Activated CD4-positive, alpha-beta T cell treated with anti-CD3 and anti-CD28 coated beads, Interleukin-2, Interleukin-6, amounts not matched to agents 100 ng/mL and 50 ng/mL, durations not matched to agents 16 hours and 8 hours (primary cell): ENCODE measurements around the gene ORC3.

ENCODE experiments used
- DNase-seq: peaks from one replicate; pipeline ENCODE4 v3.0.0-alpha.2; 2020

The ORC3 gene

GRCh38 chr6:87589693-87590416 is at the start of gene ORC3, which contains the start of gene RARS2:
Gene ORC3, plus strand, starts transcription at chr6:87590135. Its CDS starts 34 bp downstream, at chr6:87590169.
Gene RARS2, minus strand, starts transcription at chr6:87589987. Its CDS starts 30 bp downstream, at chr6:87589957.
- peak; percentile 98 for DNase-seq

- DNase-seq = no peak
Measured at GRCh38 chr6:87540539-87540938, 49.4 kb upstream of the ORC3 start.

GRCh38 chr6:87541041-87541440 is 48.9 kb upstream of the ORC3 start:
- no peak for DNase-seq

- DNase-seq = no peak
Measured at GRCh38 chr6:87541744-87542143, 48.2 kb upstream of the ORC3 start.

- DNase-seq = no peak
Measured at GRCh38 chr6:87543696-87544473, 46.0 kb upstream of the ORC3 start.

- no peak for DNase-seq
Measured at GRCh38 chr6:87544474-87544735, 45.5 kb upstream of the ORC3 start.

GRCh38 chr6:87551799-87552198 is 38.1 kb upstream of the ORC3 start:
- no peak for DNase-seq

GRCh38 chr6:87553159-87553765 is 36.7 kb upstream of the ORC3 start:
- no peak for DNase-seq

GRCh38 chr6:87555506-87555905 is 34.4 kb upstream of the ORC3 start:
- DNase-seq = no peak

GRCh38 chr6:87558446-87558845 is 31.5 kb upstream of the ORC3 start:
- DNase-seq = no peak

- no peak for DNase-seq
Measured at GRCh38 chr6:87561017-87561416, 28.9 kb upstream of the ORC3 start.

- DNase-seq = no peak
Measured at GRCh38 chr6:87572021-87572420, 17.9 kb upstream of the ORC3 start.

GRCh38 chr6:87572883-87573282 is 17.1 kb upstream of the ORC3 start:
- no peak for DNase-seq

GRCh38 chr6:87573307-87574024 is 16.5 kb upstream of the ORC3 start:
- DNase-seq = no peak

- DNase-seq = no peak
Measured at GRCh38 chr6:87574237-87574804, 15.6 kb upstream of the ORC3 start.

GRCh38 chr6:87575423-87575822 is 14.5 kb upstream of the ORC3 start:
- DNase-seq = no peak

- no peak for DNase-seq
Measured at GRCh38 chr6:87583822-87584221, 6.1 kb upstream of the ORC3 start.

GRCh38 chr6:87586371-87587077 is 3.4 kb upstream of the ORC3 start:
- no peak for DNase-seq

GRCh38 chr6:87588756-87589407 is 1.1 kb upstream of the ORC3 start:
- no peak for DNase-seq

- DNase-seq = no peak
Measured at GRCh38 chr6:87590417-87590880, 514 bp downstream of the ORC3 start.

- DNase-seq = no peak
Measured at GRCh38 chr6:87590990-87591389, 1.1 kb downstream of the ORC3 start.

- no peak for DNase-seq
Measured at GRCh38 chr6:87600576-87600975, 10.6 kb downstream of the ORC3 start.
